Cardiac fibroblast (primary cell): Measurements from ENCODE around the gene CDH13.

ENCODE experiments used
- DNase-seq, 2 donors: peaks; one replicate each; pipeline versions ENCODE4 v3.0.0 to v3.0.0-alpha.2; 2010; ENCODE audit warnings: low read depth in 2 of 2
- H3K4me3 ChIP-seq, 2 donors: replicated peaks in 1 of 2; 1 replicate in 1 of 2; 2 replicates in 1 of 2; pipeline ENCODE4 v1.5.1; 2011; ENCODE audit warnings: low read depth in 2 of 2, low read length in 2 of 2, mild to moderate bottlenecking in 2 of 2, moderate library complexity in 1 of 2
- CTCF ChIP-seq: IDR thresholded peaks from one replicate; pipeline ENCODE4 v1.5.1; 2011; ENCODE audit warnings: low read depth, mild to moderate bottlenecking, low read length, inconsistent platforms

CDH13 gene

GRCh38 chr16:83817022-83817421 is 1190.3 kb downstream of the CDH13 start:
- TF ChIP-seq CTCF, result no peak
- DNase-seq, result no peak
- H3K4me3 ChIP-seq, result no peak overlapping the region

DNA sequence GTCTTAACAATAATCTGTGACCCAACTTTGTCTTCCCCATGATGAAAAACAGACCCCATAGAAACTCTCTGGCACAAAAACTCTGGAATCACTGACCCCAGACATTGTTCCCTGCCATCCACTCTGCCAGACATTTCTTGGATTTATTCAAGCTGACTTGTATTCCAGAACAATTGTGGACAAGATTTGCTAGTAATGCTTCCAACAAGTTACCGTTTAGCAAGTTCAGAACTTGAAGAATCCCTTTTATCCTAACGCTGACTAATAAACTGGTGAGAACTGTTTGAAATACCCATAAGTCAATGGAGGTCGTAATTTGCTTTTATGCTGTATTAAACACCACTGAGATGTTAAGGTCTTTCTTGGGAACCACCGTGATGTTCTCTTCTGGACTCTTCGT is 1191.5 kb downstream of the CDH13 start:
- no peak for DNase-seq
- TF ChIP-seq CTCF, result no peak

DNA sequence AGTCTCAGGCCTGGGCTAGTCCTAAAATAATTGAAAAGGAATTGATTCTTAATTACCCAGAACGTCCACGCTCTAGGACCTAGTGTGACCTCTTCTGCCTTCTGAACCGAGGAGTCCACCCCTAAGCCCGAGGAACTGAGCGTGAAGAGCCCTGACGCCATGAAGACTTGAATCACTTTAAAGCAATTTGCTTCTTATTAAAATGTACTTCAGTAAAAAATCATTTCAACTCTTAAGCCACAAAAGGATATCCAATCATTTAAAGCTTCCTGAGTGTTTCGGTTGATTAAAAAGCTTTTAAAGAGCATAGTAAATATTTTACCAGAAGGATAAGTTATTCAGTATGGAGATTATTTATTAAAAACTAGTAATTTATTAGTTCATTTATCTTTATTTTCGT is 1192.6 kb downstream of the CDH13 start:
- H3K4me3 ChIP-seq, result no peak overlapping the region
- DNase-seq, result no peak
- no peak for TF ChIP-seq CTCF

More for the DNA sequence above, 1191.5 kb downstream of the CDH13 start:
- H3K4me3 ChIP-seq, result no peak overlapping the region

- TF ChIP-seq CTCF, result peak; percentile 88
- H3K4me3 ChIP-seq, result no peak overlapping the region
- DNase-seq, result peak; percentile 83 to 88
These were observed 1199.6 kb downstream of the CDH13 start for GRCh38 chr16:83826146-83826913.

DNA sequence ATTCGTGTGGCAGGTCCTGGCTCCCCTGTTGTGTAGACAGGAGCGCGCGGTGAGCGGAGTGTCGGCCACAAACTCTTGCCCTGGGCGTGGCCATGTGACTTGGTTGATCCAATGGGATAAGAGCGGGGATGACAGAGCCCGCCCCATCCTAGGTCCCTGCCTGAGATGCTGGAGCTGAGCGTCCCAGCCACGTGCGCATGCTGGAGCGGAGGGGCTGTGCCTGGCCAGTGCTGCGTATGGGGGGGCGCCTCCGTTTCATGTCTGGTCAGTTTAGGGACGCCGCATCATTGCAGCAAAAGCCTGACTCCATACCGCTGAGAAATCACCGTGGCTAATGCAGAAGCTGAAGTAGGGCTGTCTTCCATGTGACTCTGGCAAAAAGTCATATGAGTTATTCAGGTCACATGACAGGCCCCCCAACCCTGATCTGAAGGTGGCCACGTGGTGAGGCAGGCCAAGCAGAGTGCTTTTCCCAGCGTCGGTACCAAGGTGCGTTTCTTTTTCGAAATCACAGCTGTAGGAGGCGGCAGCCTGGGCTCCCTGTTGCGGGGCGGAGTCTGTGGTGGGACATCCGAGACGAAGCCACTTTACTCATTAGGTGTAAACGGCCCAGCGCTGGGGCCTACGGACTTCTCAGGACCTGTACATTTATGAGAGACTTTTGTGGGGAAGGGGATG is 1203.5 kb downstream of the CDH13 start:
- no peak for TF ChIP-seq CTCF
- no peak for DNase-seq
- no peak overlapping the region for H3K4me3 ChIP-seq

DNA sequence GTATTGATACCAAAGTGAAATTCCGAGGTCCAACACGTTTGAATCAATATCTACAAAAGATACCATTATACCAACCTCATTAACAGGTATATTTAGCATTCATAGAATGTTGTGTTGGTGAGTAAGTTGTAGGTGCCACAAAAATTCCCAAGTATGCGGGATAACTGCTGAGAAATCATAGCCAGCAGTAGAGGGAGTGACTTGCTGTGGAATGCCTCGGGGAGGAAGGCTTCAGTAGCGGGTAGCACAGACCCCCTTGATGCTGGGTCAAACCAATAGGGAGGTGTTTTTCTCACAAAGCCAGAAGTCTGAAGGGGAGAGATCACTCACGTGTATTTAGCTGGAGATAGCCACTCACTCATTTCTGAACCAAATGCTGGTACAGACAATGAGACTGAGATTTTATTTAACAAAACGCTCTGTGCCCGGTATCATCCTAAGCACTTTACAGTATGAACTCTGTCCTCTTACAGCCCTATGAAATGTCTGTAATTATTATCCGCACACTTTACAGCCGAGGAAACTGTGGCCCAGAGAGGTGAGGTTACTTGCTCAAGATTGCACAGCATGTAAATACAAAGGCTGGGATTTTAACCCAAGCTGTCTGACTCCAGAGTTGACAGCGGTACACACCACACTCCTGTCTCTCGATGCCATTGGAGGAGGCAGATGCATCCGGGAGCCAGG is 1204.1 kb downstream of the CDH13 start:
- DNase-seq, result no peak
- no peak for TF ChIP-seq CTCF
- H3K4me3 ChIP-seq, result no peak overlapping the region
